HepG2 (cell line): Measurements from ENCODE around the gene ZBTB4. TPM values are rescaled to one million over a fixed set of nuclear protein-coding genes. Genes with fewer than 3 reads are reported as not detected.
A peak's percentile ranks its signal among the peaks of the same experiment; 100 is the strongest.

Source experiments
- CBX2 ChIP-seq, 2 experiments: fragments of 200-600 bp in 1 of 2; sonication (generic); formaldehyde crosslinking in 1 of 2; IDR thresholded peaks; 2 replicates each; pipeline versions ENCODE4 v1.7.0 to v1.8.1; 2018 to 2022; ENCODE audit warnings: low read depth in 2 of 2, low read length in 1 of 2, mild to moderate bottlenecking in 1 of 2, missing genetic modification reagents in 1 of 2
- CC2D1A ChIP-seq: sonication (generic); formaldehyde crosslinking; IDR thresholded peaks from 2 replicates; pipeline ENCODE4 v1.8.1; 2023; ENCODE audit warnings: mild to moderate bottlenecking, missing genetic modification reagents
- CREM ChIP-seq, 2 experiments: sonication (generic) in 1 of 2; formaldehyde crosslinking in 1 of 2; IDR thresholded peaks; 2 replicates each; pipeline versions ENCODE4 v1.4.0 to v1.6.1; 2016 to 2020; ENCODE audit warnings: antibody characterized with exemption in 1 of 2, mild to moderate bottlenecking in 1 of 2, missing genetic modification reagents in 1 of 2
- EEA1 ChIP-seq: sonication (generic); formaldehyde crosslinking; IDR thresholded peaks from 2 replicates; pipeline ENCODE4 v1.5.1; 2020; ENCODE audit warnings: mild to moderate bottlenecking, missing genetic modification reagents, borderline replicate concordance
- GLI4 ChIP-seq: sonication (generic); formaldehyde crosslinking; IDR thresholded peaks from 2 replicates; pipeline ENCODE4 v1.5.1; 2020; ENCODE audit warnings: missing genetic modification reagents, mild to moderate bottlenecking, moderate library complexity, borderline replicate concordance
- HMG20A ChIP-seq: IDR thresholded peaks from 2 replicates; pipeline ENCODE4 v1.6.1; 2016; ENCODE audit warnings: borderline replicate concordance
- KAT7 ChIP-seq: IDR thresholded peaks from 2 replicates; pipeline ENCODE4 v1.6.1; 2018; ENCODE audit warnings: borderline replicate concordance, missing compliant biosample characterization
- MIXL1 ChIP-seq: IDR thresholded peaks from 2 replicates; pipeline ENCODE4 v1.6.1; 2016
- NFIC ChIP-seq: IDR thresholded peaks from 2 replicates; pipeline ENCODE4 v1.6.1; 2012; ENCODE audit warnings: mild to moderate bottlenecking, low read length, inconsistent platforms
- NR2F6 ChIP-seq, 2 experiments: IDR thresholded peaks; 2 replicates each; pipeline ENCODE4 v1.6.1; 2016; ENCODE audit warnings: antibody characterized with exemption in 1 of 2, mild to moderate bottlenecking in 1 of 2
- POGZ ChIP-seq: sonication (generic); formaldehyde crosslinking; IDR thresholded peaks from 2 replicates; pipeline ENCODE4 v1.4.0; 2020; ENCODE audit warnings: mild to moderate bottlenecking, missing genetic modification reagents
- SRSF4 ChIP-seq: fragments of 200-400 bp; formaldehyde crosslinking; IDR thresholded peaks from one replicate; pipeline ENCODE4 v1.6.1; 2018; ENCODE audit warnings: mild to moderate bottlenecking, low read depth, low read length, moderate library complexity; ENCODE audit not compliant: poor library complexity, severe bottlenecking
- TOPORS ChIP-seq: sonication (generic); formaldehyde crosslinking; IDR thresholded peaks from 2 replicates; pipeline ENCODE4 v1.8.0; 2023; ENCODE audit warnings: mild to moderate bottlenecking, missing genetic modification reagents
- ZNF207 ChIP-seq: fragments of 450-650 bp; IDR thresholded peaks from 2 replicates; pipeline ENCODE4 v1.6.1; 2016; ENCODE audit warnings: antibody characterized with exemption, borderline replicate concordance
- ZNF3 ChIP-seq: IDR thresholded peaks from 2 replicates; pipeline ENCODE4 v1.7.0; 2017; ENCODE audit warnings: inconsistent platforms
- ZNF543 ChIP-seq: sonication (generic); formaldehyde crosslinking; IDR thresholded peaks from 2 replicates; pipeline ENCODE4 v1.4.0; 2020; ENCODE audit warnings: mild to moderate bottlenecking, missing genetic modification reagents
- ZNF569 ChIP-seq: sonication (generic); formaldehyde crosslinking; IDR thresholded peaks from 2 replicates; pipeline ENCODE4 v1.5.0; 2020; ENCODE audit warnings: mild to moderate bottlenecking, missing genetic modification reagents, moderate library complexity, borderline replicate concordance
- polyA plus RNA-seq, 8 experiments: library from polyadenylated mRNA; depleted of rRNA in 3 of 8; stranded (reverse) in 7 of 8; unstranded in 1 of 8; fragments of >200 nt; fragmentation: Illumina TruSeq in 4 of 8; extraction: Trizol in 4 of 8; gene quantifications; 2 replicates each; pipeline versions ENCODE4 v1.2.1 to v1.2.3, GENCODE V29; 2011 to 2016; ENCODE audit warnings: low read depth in 4 of 8, missing spikeins in 1 of 8, mixed read lengths in 1 of 8; ENCODE audit not compliant: insufficient read depth in 1 of 8
- total RNA-seq, 5 experiments: library from RNA; depleted of rRNA; stranded (reverse); fragments of >200 nt; fragmentation: Illumina TruSeq; extraction: Trizol; gene quantifications; 2 replicates each; pipeline ENCODE4 v1.2.3, GENCODE V29; 2016; ENCODE audit warnings: low read depth in 1 of 5
- TF ChIP-seq, protein P1 (sequence below): conservative IDR thresholded peaks from 2 replicates; pipeline ENCODE4 v1.6.1; 2018; ENCODE audit warnings: missing genetic modification reagents
- TF ChIP-seq, protein P2 (sequence below): sonication (generic); formaldehyde crosslinking; IDR thresholded peaks from 2 replicates; pipeline ENCODE4 v1.5.0; 2020; ENCODE audit warnings: mild to moderate bottlenecking, missing genetic modification reagents
- TF ChIP-seq, protein P3 (sequence below): sonication (generic); formaldehyde crosslinking; IDR thresholded peaks from 2 replicates; pipeline ENCODE4 v1.5.0; 2020; ENCODE audit warnings: missing genetic modification reagents
- TF ChIP-seq, protein P4 (sequence below): sonication (generic); formaldehyde crosslinking; IDR thresholded peaks from 2 replicates; pipeline ENCODE4 v1.5.1; 2020; ENCODE audit warnings: missing genetic modification reagents, mild to moderate bottlenecking, borderline replicate concordance

ZBTB4 gene
- total and polyA plus RNA-seq, 2 of the 13 experiments (the other 11 are each of a cell fraction or from before 2014, with no cell fraction given), result 4.3 to 7.4 TPM

DNA sequence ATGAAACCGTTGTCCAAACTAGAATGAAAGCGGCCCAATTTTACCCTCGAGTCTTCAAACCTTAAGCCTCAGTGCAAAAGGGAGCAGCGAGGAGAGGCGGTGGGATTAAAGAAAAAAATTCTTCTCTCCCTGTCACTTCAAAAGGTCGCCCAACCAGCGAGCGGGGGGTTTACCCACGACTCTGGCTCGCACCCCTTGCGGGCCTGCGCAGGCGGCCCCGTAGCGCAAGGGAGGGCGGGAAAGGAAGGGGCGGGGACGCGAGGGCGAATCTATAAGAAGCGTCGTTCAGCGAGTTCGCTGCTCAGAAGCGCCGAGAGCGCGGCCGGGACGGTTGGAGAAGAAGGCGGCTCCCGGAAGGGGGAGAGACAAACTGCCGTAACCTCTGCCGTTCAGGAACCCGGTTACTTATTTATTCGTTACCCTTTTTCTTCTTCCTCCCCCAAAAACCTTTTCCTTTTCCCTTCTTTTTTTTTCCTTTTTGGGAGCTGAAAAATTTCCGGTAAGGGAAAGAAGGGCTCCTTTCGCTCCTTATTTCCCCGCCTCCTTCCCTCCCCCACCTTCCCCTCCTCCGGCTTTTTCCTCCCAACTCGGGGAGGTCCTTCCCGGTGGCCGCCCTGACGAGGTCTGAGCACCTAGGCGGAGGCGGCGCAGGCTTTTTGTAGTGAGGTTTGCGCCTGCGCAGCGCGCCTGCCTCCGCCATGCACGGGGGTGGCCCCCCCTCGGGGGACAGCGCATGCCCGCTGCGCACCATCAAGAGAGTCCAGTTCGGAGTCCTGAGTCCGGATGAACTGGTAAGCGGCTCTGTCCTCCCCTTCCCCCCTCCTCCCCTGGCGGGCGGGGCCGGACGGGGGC, 4.9 kb upstream of the ZBTB4 start, which contains the start of gene POLR2A (continued):
- TF ChIP-seq, protein P1, sequence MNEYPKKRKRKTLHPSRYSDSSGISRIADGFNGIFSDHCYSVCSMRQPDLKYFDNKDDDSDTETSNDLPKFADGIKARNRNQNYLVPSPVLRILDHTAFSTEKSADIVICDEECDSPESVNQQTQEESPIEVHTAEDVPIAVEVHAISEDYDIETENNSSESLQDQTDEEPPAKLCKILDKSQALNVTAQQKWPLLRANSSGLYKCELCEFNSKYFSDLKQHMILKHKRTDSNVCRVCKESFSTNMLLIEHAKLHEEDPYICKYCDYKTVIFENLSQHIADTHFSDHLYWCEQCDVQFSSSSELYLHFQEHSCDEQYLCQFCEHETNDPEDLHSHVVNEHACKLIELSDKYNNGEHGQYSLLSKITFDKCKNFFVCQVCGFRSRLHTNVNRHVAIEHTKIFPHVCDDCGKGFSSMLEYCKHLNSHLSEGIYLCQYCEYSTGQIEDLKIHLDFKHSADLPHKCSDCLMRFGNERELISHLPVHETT (CRISPR knock-in tag), result peak; percentile 73; the same call in 1 of the 2 replicates
- TF ChIP-seq SRSF4 (no peak), CC2D1A (peak; percentile 53; the same call in 1 of the 2 replicates), CBX2 (IDR thresholded peaks at IDR 0.05; ENCODE audit: low read depth, low read length) (no peak), CBX2 (CRISPR knock-in tag; IDR thresholded peaks at IDR 0.05; ENCODE audit: low read depth) (no peak), HMG20A (CRISPR knock-in tag) (peak; percentile 19; the same call in 1 of the 2 replicates), EEA1 (peak; percentile 85; the same call in 1 of the 2 replicates), KAT7 (CRISPR knock-in tag) (peak; percentile 86; the same call in 1 of the 2 replicates), NFIC (peak; percentile 76; the same call in 1 of the 2 replicates), GLI4 (CRISPR knock-in tag) (no peak), ZNF569 (no peak), ZNF543 (CRISPR knock-in tag) (peak; percentile 89), TOPORS (CRISPR knock-in tag) (peak; percentile 37; the same call in 1 of the 2 replicates), POGZ (CRISPR knock-in tag) (no peak; the same call in 1 of the 2 replicates), ZNF3 (CRISPR knock-in tag) (no peak), MIXL1 (CRISPR knock-in tag) (peak; percentile 67; the same call in 1 of the 2 replicates), CREM (IDR thresholded peaks at IDR 0.05) (peak; percentile 53; the same call in 1 of the 2 replicates), CREM (CRISPR knock-in tag; IDR thresholded peaks at IDR 0.05) (no peak), NR2F6 (IDR thresholded peaks at IDR 0.05) (no peak; the same call in none of the 2 replicates), NR2F6 (CRISPR knock-in tag; IDR thresholded peaks at IDR 0.05) (peak; percentile 60), ZNF207 (no peak)
- TF ChIP-seq, protein P2, sequence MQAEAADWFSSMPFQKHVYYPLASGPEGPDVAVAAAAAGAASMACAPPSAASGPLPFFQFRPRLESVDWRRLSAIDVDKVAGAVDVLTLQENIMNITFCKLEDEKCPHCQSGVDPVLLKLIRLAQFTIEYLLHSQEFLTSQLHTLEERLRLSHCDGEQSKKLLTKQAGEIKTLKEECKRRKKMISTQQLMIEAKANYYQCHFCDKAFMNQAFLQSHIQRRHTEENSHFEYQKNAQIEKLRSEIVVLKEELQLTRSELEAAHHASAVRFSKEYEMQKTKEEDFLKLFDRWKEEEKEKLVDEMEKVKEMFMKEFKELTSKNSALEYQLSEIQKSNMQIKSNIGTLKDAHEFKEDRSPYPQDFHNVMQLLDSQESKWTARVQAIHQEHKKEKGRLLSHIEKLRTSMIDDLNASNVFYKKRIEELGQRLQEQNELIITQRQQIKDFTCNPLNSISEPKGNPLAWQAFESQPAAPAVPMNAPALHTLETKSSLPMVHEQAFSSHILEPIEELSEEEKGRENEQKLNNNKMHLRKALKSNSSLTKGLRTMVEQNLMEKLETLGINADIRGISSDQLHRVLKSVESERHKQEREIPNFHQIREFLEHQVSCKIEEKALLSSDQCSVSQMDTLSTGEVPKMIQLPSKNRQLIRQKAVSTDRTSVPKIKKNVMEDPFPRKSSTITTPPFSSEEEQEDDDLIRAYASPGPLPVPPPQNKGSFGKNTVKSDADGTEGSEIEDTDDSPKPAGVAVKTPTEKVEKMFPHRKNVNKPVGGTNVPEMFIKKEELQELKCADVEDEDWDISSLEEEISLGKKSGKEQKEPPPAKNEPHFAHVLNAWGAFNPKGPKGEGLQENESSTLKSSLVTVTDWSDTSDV (CRISPR knock-in tag), result no peak
- TF ChIP-seq, protein P3, sequence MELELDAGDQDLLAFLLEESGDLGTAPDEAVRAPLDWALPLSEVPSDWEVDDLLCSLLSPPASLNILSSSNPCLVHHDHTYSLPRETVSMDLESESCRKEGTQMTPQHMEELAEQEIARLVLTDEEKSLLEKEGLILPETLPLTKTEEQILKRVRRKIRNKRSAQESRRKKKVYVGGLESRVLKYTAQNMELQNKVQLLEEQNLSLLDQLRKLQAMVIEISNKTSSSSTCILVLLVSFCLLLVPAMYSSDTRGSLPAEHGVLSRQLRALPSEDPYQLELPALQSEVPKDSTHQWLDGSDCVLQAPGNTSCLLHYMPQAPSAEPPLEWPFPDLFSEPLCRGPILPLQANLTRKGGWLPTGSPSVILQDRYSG (CRISPR knock-in tag), result no peak; the same call in 1 of the 2 replicates
- TF ChIP-seq, protein P4, sequence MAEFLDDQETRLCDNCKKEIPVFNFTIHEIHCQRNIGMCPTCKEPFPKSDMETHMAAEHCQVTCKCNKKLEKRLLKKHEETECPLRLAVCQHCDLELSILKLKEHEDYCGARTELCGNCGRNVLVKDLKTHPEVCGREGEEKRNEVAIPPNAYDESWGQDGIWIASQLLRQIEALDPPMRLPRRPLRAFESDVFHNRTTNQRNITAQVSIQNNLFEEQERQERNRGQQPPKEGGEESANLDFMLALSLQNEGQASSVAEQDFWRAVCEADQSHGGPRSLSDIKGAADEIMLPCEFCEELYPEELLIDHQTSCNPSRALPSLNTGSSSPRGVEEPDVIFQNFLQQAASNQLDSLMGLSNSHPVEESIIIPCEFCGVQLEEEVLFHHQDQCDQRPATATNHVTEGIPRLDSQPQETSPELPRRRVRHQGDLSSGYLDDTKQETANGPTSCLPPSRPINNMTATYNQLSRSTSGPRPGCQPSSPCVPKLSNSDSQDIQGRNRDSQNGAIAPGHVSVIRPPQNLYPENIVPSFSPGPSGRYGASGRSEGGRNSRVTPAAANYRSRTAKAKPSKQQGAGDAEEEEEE (CRISPR knock-in tag), result no peak
